Measurements from ENCODE around the gene VEGFB.

VEGFB gene

DNA sequence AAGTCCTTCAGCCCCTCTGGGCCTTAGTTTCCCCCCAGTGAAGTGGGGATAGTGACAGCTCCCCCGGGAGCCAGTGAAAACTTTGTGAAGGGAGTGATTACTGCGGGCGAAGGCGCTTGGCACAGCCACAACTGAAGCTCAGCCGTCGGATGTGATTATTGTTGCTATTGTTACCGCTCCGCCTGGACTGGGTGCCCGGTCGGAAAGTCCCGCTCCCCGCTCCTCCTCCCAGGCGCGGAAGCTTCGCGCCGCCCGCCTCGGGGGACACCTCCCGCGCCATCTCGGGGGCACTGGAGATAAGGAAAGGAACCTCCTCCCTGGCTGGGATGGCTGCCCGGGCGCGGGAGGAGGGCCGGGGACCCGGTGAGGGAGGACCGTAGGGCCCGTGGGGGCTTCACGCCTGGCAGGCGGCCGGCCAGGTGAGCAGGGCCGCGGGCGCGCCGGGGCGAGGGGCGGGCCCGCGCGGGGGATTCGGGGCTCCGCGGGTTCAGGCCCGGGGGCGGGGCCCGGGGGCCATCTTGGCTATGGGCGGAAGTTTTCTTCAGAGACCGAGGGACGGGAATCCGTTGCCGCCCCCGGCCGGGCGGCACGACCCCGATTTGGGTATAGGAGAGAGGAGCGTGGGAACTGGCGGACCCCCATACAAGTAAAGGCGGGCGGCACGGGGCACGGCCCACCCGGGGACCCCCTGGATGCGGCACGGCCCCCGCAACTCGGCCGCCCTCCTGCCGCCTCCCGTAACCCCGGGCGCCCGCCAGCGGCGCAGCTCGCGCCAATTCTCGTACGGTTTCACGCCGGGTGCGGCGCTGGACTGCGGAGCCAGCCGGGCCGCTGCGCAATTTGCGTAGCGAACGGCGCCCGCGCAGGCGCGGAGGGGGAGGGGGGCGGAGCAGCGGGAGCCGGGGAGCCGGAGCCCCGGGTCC, 50.8 kb downstream of the VEGFB start, which contains the start of gene GPR137:
Gene GPR137 (plus strand): TSS at position 887 of the 923 bp plus-strand sequence. CDS start 677 bp downstream, outside the sequence.
- peak; percentile 94 for DNase-seq

DNA sequence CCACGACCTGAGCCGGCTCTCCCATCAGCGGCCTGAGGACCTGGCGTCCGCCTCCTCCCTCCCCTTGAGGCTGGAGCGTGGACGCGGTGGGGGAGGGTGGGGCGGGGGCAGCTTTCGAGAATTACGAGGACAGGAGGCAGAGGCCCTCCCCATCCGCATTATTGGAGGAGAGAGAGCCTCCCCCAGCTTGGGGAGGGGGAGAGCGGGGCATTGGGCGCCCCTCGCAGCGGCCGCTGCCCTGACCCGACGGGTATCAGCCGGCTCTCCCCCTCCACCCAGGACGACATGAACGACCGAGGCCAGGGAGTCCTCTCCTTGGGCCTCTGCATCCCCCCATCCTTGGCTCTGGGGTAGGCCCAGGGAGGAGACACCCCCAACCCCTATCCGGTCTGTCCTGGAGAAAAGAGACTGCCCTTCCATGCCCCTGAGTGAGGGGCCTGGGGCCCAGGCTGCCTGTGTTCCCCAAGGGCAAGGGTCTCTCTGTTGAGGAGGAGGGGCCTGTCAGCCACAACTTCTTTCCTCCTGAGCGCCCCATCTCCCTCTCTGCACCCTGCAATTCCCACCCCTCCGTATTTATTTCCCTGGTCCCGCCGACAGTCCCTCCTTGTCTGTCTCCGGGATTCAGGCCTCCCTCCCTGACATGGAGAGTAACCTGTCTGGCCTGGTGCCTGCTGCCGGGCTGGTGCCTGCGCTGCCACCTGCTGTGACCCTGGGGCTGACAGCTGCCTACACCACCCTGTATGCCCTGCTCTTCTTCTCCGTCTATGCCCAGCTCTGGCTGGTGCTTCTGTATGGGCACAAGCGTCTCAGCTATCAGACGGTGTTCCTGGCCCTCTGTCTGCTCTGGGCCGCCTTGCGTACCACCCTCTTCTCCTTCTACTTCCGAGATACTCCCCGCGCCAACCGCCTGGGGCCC, 51.8 kb downstream of the VEGFB start:
- DNase-seq = peak; percentile 38

DNA sequence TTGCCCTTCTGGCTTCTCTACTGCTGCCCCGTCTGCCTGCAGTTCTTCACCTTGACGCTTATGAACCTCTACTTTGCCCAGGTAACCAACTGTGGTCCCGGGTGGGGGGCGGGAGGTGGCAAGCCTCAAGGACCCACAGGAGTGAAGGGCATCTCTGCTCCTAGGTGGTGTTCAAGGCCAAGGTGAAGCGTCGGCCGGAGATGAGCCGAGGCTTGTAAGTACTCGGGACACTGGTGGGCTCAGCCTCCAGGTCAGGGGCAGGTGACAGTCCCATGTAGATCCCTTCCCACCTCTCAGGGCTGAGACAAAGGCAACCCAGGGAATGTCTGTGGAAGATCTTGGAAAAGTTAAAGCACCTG, 52.4 kb downstream of the VEGFB start:
- no peak for DNase-seq

DNA sequence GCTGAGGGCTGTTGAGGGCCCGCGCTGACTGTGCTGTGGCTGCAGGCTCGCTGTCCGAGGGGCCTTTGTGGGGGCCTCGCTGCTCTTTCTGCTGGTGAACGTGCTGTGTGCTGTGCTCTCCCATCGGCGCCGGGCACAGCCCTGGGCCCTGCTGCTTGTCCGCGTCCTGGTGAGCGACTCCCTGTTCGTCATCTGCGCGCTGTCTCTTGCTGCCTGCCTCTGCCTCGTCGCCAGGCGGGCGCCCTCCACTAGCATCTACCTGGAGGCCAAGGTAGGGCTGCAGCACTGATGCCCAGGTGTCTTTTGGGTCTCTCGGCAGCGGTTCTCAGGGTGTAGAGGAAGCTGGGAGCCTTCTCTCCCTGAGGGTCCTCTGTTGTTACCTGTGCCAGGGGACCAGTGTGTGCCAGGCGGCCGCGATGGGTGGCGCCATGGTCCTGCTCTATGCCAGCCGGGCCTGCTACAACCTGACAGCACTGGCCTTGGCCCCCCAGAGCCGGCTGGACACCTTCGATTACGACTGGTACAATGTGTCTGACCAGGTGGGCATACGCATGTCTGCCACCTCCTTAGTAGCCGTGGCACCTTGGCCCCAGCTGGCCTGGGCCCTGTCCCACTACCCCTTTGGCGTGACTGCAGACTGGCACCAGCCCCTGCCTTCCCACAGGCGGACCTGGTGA, 53.4 kb downstream of the VEGFB start:
- DNase-seq = no peak

DNA sequence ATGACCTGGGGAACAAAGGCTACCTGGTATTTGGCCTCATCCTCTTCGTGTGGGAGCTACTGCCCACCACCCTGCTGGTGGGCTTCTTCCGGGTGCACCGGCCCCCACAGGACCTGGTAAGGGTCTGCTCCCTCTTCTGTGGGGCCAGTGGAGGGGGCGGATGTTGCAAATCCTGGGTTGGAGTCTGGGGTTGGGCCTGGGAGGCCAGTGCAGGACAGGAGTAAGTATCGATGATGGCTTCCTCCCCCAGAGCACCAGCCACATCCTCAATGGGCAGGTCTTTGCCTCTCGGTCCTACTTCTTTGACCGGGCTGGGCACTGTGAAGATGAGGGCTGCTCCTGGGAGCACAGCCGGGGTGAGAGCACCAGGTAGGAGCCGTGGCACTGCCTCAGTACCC, 54.0 kb downstream of the VEGFB start:
- DNase-seq = no peak
